ENCODE data around the gene SASH1.

The SASH1 gene

GRCh38 chr6:148436466-148436865 lies 93.8 kb downstream of the SASH1 start:
- no peak for DNase-seq

DNA sequence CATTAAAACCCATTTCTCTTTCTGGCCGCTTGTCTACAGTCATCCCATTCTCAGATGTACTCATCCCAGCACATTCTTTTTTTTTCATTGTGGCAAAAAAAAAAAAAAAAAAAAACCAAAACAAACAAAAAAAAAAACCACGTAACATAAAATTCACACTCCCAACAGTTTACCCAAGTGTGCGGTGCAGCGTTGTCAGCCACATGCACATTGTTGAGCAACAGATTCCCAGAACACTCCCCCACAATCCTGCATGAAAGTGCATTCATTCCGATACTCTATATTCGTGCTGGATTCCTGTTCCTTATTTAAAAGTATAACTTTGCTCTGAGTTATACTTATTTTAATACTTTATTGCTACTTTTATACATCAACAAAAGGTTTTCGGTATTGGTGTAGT lies 96.0 kb downstream of the SASH1 start:
- DNase-seq = no peak

DNA sequence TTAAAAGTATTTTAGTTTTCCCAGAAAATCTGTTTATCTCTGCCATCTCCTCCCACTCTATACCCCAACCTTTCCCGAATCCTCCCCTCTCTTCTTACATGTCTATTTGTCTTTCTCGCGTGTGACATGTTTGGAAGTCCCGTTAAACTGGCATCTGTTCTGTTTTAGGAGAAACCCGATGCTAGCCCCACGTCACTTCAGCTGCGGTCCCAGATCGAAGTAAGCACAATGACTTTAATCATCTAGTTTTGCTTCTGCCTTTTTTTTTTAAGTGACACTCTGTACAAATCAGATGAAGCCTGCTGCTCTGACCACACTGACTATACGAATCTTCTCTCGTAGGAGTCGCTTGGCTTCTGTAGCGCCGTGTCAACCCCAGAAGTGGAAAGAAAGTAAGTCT lies 97.4 kb downstream of the SASH1 start:
- no peak for DNase-seq

GRCh38 chr6:148440877-148441453 lies 98.3 kb downstream of the SASH1 start:
- DNase-seq = no peak

DNA sequence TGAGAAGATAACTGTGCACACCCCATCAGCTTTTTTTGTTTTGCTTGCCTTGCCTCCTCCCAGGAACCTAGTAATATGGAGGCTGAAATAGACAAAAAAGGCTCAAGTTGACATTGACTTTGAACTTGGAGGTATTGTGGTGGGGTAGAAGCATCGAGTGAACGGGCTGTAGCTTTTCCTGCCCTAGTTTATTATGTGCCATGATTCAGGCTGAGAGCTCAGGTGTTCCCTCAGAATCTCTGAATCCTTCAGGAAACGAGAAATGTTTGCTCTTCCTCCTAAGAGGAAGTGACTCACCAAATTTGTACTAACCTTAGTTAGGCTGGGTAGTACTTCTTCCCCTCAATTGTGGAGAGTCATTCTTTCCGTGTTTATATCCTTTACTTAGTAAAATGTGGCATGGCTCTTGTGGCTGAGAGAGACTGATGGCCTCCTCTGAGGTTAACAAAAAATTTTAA lies 98.8 kb downstream of the SASH1 start:
- no peak for DNase-seq

- DNase-seq = no peak
Observed at GRCh38 chr6:148443798-148444560, 101.3 kb downstream of the SASH1 start.

- no peak for DNase-seq
Observed at GRCh38 chr6:148445116-148445515, 102.5 kb downstream of the SASH1 start.

DNA sequence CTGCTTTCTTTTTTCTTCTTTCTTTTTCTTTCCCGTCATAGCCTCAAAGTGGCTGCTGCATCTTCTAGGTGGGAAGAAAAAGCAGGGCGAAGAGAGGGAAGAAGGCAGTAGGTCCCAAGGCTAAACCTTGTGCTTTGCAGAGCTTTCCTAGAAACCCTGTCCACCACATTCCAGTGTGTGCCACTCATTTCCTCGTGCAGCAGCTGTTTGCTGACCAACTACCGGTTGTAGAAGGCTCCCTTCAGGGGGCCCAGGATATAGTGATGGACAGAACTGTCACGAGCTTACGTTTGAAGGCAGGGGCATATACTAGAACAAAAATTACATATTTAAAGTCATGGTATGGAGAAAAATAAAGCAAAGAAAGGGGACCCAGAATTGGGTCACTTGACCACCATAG lies 103.0 kb downstream of the SASH1 start:
- DNase-seq = no peak

DNA sequence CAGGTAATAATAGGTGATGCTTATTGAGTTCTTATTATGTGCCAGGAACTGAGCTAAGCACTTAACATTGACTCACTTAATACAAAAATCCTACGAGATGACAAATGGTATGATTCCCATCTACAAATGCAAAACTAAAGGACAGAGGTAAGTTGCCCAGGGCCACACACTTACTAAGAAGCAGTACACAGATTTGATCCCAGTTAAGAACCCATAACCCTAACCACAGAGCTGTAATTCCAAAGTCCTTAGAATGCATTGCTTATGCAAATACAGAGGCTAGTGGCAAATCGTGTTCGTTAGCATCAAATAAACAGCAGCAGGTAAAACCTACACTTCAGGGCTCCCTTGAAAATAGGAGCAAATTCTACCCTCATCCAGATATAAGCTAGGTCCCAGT lies 104.0 kb downstream of the SASH1 start:
- no peak for DNase-seq

DNA sequence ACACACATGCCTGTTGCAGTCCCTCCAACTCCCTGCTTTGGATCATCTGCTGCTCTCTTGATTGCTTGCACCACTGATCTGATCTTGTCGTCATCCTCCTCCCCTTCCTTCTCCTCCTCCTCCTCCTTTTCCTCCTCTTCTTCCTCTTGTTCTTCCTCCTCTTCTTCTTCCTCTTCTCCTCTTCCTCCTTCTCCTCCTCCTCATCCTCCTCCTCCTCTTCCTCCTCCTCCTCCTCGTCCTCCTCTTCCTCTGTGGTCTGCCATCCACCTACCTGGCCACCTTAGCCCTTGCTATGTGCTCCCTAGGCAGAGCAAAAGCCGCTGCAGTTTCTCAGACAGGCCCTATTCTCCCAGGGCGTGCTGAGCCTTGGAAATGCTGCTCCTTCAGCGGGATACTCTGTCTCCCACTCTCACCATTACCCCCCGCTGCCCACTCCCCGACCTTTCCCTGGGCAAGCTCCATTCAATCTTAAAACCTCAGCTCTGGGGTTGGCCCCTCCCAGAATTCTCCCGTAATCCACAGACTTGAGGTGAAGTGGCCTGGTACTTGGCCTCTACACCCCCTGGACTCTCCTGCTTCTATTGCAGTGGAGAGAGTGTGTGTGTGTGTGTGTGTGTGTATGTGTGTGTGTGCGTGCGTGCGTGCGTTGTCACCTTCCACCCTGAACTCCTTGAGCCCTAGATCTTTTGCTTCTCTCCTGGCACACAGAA lies 105.0 kb downstream of the SASH1 start:
- DNase-seq = no peak

DNA sequence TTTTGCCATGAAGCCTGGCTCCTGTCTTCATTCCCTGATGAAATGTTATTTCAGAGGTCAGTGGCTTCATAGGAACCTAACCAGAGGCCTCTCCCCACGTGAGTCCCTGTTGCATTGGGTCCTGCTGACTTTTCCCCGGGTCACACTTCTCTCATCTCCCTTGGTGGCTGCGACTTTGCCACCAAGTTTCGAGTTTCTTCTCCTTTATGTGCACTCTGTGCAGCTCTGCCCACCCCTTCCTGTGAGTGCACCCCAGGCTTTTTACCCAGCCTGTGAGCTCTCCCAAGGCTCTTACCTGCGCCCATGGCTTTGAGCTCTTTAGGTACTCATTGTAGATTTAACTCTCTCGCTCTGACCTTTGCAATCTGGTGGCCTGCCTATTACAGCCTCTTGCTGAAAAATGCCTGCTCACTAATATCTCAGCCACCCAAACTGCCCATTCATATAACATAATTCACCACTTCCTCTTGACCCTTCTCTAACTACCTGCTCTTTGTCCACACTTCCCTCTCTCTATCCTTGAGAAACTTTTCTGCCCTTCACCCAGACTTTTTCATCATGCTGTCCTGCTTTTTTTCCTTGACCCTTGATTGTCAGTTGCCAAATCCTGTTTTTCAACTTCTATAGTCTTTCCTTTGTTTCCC lies 105.9 kb downstream of the SASH1 start:
- no peak for DNase-seq

DNA sequence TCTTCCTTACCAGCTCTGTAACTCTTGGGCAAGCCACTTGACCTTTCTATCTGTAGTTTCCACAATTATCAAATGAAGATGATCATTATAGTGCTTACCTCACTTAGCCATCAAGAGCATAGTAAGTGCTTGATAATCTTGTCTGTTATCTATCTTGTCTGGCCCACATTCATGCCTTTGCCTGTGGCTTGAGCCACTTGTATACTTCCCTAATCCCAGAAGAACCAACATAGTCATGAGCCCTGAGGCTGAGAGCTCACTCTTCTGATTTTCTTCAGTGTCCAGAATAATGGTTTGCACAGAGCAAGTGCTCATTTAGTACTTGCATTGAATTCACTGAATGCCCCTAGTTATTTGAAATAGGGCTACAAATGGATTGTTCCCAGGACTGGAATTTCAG lies 108.2 kb downstream of the SASH1 start:
- DNase-seq = no peak

- no peak for DNase-seq
Observed at GRCh38 chr6:148451690-148452089, 109.1 kb downstream of the SASH1 start.

DNA sequence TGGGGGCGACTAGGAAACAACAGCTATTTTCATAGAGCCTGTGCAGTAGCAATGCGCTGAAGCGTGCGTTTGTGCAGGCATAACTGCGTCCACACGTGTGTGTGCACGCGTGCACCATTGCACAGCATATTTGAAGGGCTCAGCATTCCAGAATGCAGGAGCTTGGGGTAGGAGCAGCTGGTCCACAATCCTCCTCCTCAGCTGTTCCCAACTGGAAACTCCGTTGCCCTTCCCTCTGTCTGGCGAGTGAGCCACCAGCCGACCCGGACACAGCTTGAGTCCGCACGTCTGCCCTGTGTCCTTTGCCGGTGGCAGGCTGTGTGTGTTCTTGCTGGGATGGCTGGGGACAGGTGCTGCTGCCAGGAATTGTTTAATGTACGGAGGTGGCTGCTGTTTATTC lies 110.2 kb downstream of the SASH1 start:
- DNase-seq = no peak

- no peak for DNase-seq
Observed at GRCh38 chr6:148453906-148454305, 111.3 kb downstream of the SASH1 start.

DNA sequence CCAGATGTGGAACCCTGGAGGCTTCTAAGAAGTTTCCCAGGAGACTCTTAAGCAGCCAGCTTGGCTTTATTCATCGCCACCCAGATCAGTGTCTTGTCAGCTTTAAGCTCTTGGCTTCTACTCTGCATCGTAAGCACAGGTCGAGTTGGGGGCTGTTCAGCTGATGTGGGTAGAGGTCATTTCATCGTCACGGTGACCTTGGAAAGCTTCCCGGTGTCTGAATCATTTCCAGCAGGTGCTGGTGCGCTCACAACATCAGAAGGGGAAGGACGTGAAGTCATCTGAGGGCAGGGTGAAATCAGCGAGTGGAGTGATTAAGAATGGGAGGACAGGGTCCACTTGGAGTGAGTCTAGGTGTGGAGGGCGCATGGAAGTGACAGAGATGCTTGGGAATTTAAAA lies 112.6 kb downstream of the SASH1 start:
- no peak for DNase-seq

DNA sequence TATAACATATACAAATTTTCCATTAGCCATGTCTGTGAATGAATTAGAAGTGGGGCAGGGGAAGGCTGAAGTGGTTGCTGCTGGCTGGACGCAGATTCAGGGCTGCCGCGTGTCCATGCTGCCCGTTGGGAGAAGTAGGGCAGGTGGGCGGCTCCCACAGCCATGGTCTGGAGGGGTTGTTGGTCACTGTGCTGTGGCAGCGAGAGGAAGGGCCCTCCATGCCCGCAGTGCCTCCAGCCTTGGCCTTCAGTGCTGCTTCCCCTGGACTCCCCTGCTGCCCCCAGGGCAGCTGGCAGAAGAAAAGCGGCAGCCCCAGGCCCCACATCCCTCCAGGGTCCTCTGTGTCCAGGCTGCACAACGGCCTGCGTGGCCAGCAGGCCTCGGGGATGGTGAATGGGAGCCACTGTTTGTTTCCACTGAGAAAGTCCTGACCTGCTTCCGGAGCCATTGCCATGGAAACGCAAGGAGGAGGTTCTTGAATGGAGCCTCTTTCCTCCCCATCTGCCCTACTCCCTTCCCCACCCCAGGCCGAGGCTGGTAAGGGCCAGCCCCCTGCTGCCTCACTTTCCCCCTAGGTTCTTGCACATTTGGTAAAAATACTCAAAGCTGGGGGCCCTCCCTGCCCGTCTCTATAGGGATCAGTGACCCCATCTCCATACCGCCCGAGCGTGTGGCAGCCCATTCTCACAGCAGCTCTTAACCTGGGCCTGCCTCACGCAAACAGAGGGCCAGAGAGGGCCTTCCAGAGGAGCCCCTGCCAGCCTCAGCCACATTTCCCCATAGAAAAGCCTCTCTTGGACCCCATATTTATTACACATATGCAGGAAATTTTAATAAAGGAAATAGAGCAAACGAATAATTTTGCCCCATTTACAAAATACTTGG lies 113.3 kb downstream of the SASH1 start:
- DNase-seq = no peak

GRCh38 chr6:148457137-148457842 lies 114.7 kb downstream of the SASH1 start:
- DNase-seq = no peak

DNA sequence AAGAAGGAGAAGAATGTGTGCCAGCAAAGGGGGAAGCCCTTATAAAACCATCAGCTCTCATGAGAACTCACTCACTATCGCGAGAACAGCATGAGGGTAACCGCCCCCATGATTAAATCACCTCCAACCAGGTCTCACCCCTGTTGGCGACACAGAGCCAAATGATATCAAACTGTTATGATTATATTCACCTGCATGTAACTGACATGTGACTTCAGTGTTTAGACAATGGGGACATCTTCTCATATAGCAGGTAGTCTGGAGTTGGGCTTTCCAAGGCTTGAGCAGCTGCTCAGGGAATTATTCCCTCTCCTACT lies 115.2 kb downstream of the SASH1 start:
- DNase-seq = no peak

- DNase-seq = no peak
Observed at GRCh38 chr6:148459238-148459637, 116.6 kb downstream of the SASH1 start.

DNA sequence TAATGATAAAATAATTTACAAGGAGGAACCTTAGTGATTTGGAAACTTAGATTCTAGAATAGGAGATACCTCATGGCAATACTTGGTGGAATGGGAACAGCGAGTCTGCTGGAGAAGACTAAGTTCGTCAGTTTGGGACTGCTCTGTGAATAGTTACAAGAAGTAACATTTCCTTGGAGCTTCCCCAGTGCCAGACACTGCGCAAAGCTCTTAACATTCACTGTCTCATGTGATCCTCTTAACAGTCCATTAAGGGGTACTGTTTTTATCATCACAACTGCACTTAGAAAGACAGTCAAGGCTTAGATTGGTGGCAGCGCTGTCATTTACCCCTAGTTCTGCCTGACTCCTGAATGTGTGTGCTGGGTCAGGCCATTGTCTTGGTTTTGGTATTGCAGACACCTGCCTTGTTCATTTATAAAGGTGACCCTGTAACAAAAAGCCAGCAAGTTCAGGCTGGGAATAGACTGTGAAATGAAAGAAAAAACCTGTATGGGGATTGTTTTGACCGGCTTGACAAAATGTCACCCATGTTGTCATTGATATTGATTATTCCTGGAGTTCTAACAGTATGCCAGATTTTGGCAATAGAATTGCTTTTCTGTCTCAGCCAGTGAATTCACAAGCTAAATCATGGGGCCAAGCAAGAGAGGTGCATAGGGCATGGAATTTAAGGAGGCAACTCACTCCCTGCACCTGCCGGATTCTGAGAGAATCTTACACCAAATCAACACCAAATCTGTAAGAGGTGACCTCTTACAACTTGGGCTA lies 118.4 kb downstream of the SASH1 start:
- DNase-seq = peak; percentile 25
